HepG2 (cell line): ENCODE results near the gene NOC3L. TPM values are rescaled to one million over a fixed set of nuclear protein-coding genes. Genes with fewer than 3 reads are reported as not detected.

Experiments used
- ARID3A ChIP-seq: IDR thresholded peaks from 2 replicates; pipeline ENCODE4 v1.6.1; 2012; ENCODE audit warnings: low read depth, low read length, improper control_type of control experiment
- DBP ChIP-seq: sonication (generic); formaldehyde crosslinking; IDR thresholded peaks from 2 replicates; pipeline ENCODE4 v1.4.0; 2020; ENCODE audit warnings: missing genetic modification reagents; ENCODE audit errors: not compliant biosample characterization
- EHMT2 ChIP-seq: fragments of 200-600 bp; sonication (generic); IDR thresholded peaks from 2 replicates; pipeline ENCODE4 v1.7.0; 2017; ENCODE audit warnings: antibody characterized with exemption, low read depth, low read length, borderline replicate concordance
- EZH2 ChIP-seq: conservative IDR thresholded peaks from 2 replicates; pipeline ENCODE4 v1.6.1; 2012; ENCODE audit warnings: mild to moderate bottlenecking, low read depth, low read length, moderate library complexity
- FOXP4 ChIP-seq: sonication (generic); formaldehyde crosslinking; IDR thresholded peaks from 2 replicates; pipeline ENCODE4 v1.4.0; 2020; ENCODE audit warnings: missing genetic modification reagents
- GATAD1 ChIP-seq: IDR thresholded peaks from 2 replicates; pipeline ENCODE4 v1.6.1; 2016; ENCODE audit warnings: missing genetic modification reagents, missing compliant biosample characterization
- GTF2F1 ChIP-seq: fragments of 150-350 bp; IDR thresholded peaks from 2 replicates; pipeline ENCODE4 v1.6.1; 2014; ENCODE audit warnings: low read length
- KLF15 ChIP-seq: sonication (generic); formaldehyde crosslinking; IDR thresholded peaks from 2 replicates; pipeline ENCODE4 v1.8.1; 2023; ENCODE audit warnings: borderline replicate concordance, mild to moderate bottlenecking, inconsistent platforms, missing genetic modification reagents, mixed read lengths
- MEIS2 ChIP-seq: sonication (generic); formaldehyde crosslinking; IDR thresholded peaks from 2 replicates; pipeline ENCODE4 v1.9.0; 2021; ENCODE audit warnings: mild to moderate bottlenecking, missing genetic modification reagents
- RAD21 ChIP-seq: fragments of 450-650 bp; formaldehyde crosslinking; IDR thresholded peaks from 2 replicates; pipeline ENCODE4 v1.5.0; 2020; ENCODE audit warnings: mild to moderate bottlenecking
- RARA ChIP-seq: IDR thresholded peaks from 2 replicates; pipeline ENCODE4 v1.6.1; 2016; ENCODE audit warnings: missing genetic modification reagents, missing compliant biosample characterization
- ZBTB46 ChIP-seq: sonication (generic); formaldehyde crosslinking; IDR thresholded peaks from 2 replicates; pipeline ENCODE4 v1.4.0; 2020; ENCODE audit warnings: mild to moderate bottlenecking, missing genetic modification reagents, borderline replicate concordance
- ZNF275 ChIP-seq: sonication (generic); formaldehyde crosslinking; IDR thresholded peaks from 2 replicates; pipeline ENCODE4 v1.8.0; 2022; ENCODE audit warnings: missing genetic modification reagents, mild to moderate bottlenecking, inconsistent platforms, borderline replicate concordance
- ZNF292 ChIP-seq: sonication (generic); formaldehyde crosslinking; IDR thresholded peaks from 2 replicates; pipeline ENCODE4 v1.8.1; 2022; ENCODE audit warnings: mild to moderate bottlenecking, low read depth, missing genetic modification reagents, borderline replicate concordance
- ZNF446 ChIP-seq: sonication (generic); formaldehyde crosslinking; IDR thresholded peaks from 2 replicates; pipeline ENCODE4 v1.5.0; 2020; ENCODE audit warnings: mild to moderate bottlenecking, missing genetic modification reagents
- ZNF484 ChIP-seq: sonication (generic); formaldehyde crosslinking; IDR thresholded peaks from 2 replicates; pipeline ENCODE4 v1.5.1; 2020; ENCODE audit warnings: mild to moderate bottlenecking, low read depth, missing genetic modification reagents, borderline replicate concordance
- ZNF577 ChIP-seq: sonication (generic); formaldehyde crosslinking; IDR thresholded peaks from 2 replicates; pipeline ENCODE4 v1.4.0; 2020; ENCODE audit warnings: mild to moderate bottlenecking, low read depth, missing genetic modification reagents, borderline replicate concordance
- ZNF629 ChIP-seq: sonication (generic); formaldehyde crosslinking; conservative IDR thresholded peaks from 2 replicates; pipeline ENCODE4 v1.5.0; 2020; ENCODE audit warnings: missing genetic modification reagents
- ZNF773 ChIP-seq: sonication (generic); formaldehyde crosslinking; IDR thresholded peaks from 2 replicates; pipeline ENCODE4 v1.4.0; 2020; ENCODE audit warnings: missing genetic modification reagents, borderline replicate concordance
- polyA plus RNA-seq, 8 experiments: library from polyadenylated mRNA; depleted of rRNA in 3 of 8; stranded (reverse) in 7 of 8; unstranded in 1 of 8; fragments of >200 nt; fragmentation: Illumina TruSeq in 4 of 8; extraction: Trizol in 4 of 8; gene quantifications; 2 replicates each; pipeline versions ENCODE4 v1.2.1 to v1.2.3, GENCODE V29; 2011 to 2016; ENCODE audit warnings: low read depth in 4 of 8, missing spikeins in 1 of 8, mixed read lengths in 1 of 8; ENCODE audit not compliant: insufficient read depth in 1 of 8
- total RNA-seq, 5 experiments: library from RNA; depleted of rRNA; stranded (reverse); fragments of >200 nt; fragmentation: Illumina TruSeq; extraction: Trizol; gene quantifications; 2 replicates each; pipeline ENCODE4 v1.2.3, GENCODE V29; 2016; ENCODE audit warnings: low read depth in 1 of 5

NOC3L gene
- total and polyA plus RNA-seq, 2 of the 13 experiments (the other 11 are each of a cell fraction or from before 2014, with no cell fraction given) = 7.8 to 36.6 TPM

GRCh38 chr10:94320285-94320914, 42.3 kb downstream of the NOC3L start (continued):
- TF ChIP-seq RARA (CRISPR knock-in tag) = no peak
- TF ChIP-seq ZNF275 = no peak
- peak; percentile 85 for TF ChIP-seq ZNF629 (CRISPR knock-in tag)
- peak; percentile 63 for TF ChIP-seq RAD21 (CRISPR knock-in tag)
- no peak for TF ChIP-seq ZNF484
- TF ChIP-seq MEIS2 (CRISPR knock-in tag) = no peak
- no peak for TF ChIP-seq ZNF773 (CRISPR knock-in tag)
- TF ChIP-seq ARID3A = peak; percentile 19; the same call in 1 of the 2 replicates
- no peak for TF ChIP-seq EZH2
- TF ChIP-seq EHMT2 = no peak
- no peak for TF ChIP-seq KLF15 (CRISPR knock-in tag)
- no peak for TF ChIP-seq GATAD1 (CRISPR knock-in tag)
- no peak for TF ChIP-seq ZNF292
- TF ChIP-seq FOXP4 = no peak
- TF ChIP-seq ZNF577 = no peak
- TF ChIP-seq ZBTB46 (CRISPR knock-in tag) = no peak
- no peak for TF ChIP-seq GTF2F1
- no peak for TF ChIP-seq DBP (CRISPR knock-in tag)
- TF ChIP-seq ZNF446 (CRISPR knock-in tag) = no peak
